Testis (tissue), 2 donors: ENCODE measurements around the gene ARG1.

Experiments
- POLR2A ChIP-seq: fragments of 450-650 bp; IDR thresholded peaks from one replicate; pipeline ENCODE4 v1.6.1; 2017; ENCODE audit warnings: antibody characterized with exemption, mild to moderate bottlenecking, moderate library complexity
- TF ChIP-seq, protein P1 (sequence below), 3 experiments: fragments of 450-650 bp in 2 of 3; fragments of 200-600 bp in 1 of 3; sonication (generic) in 1 of 3; IDR thresholded peaks; one replicate each; pipeline ENCODE4 v1.5.1; 2016 to 2019; ENCODE audit warnings: antibody characterized with exemption in 3 of 3, mild to moderate bottlenecking in 2 of 3, moderate library complexity in 1 of 3

DNA sequence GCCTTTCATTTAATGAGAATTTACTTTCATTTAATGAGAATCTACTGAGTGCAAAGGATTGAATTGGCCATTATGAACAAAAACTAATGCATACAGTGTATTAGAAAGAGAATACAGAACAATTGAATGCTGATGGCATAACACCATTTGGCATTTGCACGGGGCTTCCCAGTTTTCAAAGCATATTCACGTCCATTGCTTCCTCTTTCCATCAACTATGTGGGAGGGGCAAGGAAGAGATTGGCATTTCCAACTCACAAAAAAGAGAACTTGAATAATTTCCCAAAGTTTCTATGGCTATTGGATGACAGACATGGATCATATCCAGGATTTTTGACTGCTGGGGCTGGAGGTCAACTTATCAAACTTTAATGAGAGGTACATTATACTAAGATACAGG lies 23.2 kb upstream of the ARG1 start:
- TF ChIP-seq, protein P1, sequence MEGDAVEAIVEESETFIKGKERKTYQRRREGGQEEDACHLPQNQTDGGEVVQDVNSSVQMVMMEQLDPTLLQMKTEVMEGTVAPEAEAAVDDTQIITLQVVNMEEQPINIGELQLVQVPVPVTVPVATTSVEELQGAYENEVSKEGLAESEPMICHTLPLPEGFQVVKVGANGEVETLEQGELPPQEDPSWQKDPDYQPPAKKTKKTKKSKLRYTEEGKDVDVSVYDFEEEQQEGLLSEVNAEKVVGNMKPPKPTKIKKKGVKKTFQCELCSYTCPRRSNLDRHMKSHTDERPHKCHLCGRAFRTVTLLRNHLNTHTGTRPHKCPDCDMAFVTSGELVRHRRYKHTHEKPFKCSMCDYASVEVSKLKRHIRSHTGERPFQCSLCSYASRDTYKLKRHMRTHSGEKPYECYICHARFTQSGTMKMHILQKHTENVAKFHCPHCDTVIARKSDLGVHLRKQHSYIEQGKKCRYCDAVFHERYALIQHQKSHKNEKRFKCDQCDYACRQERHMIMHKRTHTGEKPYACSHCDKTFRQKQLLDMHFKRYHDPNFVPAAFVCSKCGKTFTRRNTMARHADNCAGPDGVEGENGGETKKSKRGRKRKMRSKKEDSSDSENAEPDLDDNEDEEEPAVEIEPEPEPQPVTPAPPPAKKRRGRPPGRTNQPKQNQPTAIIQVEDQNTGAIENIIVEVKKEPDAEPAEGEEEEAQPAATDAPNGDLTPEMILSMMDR (IDR thresholded peaks at IDR 0.05) = no peak
- no peak for TF ChIP-seq POLR2A
